Heart right ventricle (tissue), 16 donors: ENCODE measurements around the gene AJM1. TPM values are rescaled to one million over a fixed set of nuclear protein-coding genes. Genes with fewer than 3 reads are reported as not detected.

ENCODE experiments used
- ATAC-seq, 8 donors: fragments of 200-7000 bp; cut with Tn5 transposase; one replicate each; pipeline ENCODE4 v1.9.1; 2020; ENCODE audit warnings: mild to moderate bottlenecking in 8 of 8, moderate library complexity in 8 of 8, moderate number of reproducible peaks in 1 of 8
- DNase-seq, 2 donors: peaks; one replicate each; pipeline ENCODE4 v3.0.0-alpha.2; 2020
- H3K27ac ChIP-seq, 10 donors: fragments of 200-600 bp; sonication (generic) in 2 of 10; one replicate each; pipeline versions ENCODE4 v1.5.0 to v1.8.0; 2020 to 2022; ENCODE audit warnings: mild to moderate bottlenecking in 3 of 10
- H3K27me3 ChIP-seq, 7 donors: fragments of 200-600 bp; one replicate each; pipeline ENCODE4 v1.8.0; 2021 to 2022; ENCODE audit warnings: mild to moderate bottlenecking in 2 of 7
- H3K36me3 ChIP-seq, 9 donors: fragments of 200-600 bp; sonication (generic) in 1 of 9; one replicate each; pipeline versions ENCODE4 v1.5.0 to v1.8.0; 2020 to 2022; ENCODE audit warnings: mild to moderate bottlenecking in 2 of 9
- H3K4me1 ChIP-seq, 9 donors: fragments of 200-600 bp; sonication (generic) in 1 of 9; one replicate each; pipeline versions ENCODE4 v1.5.0 to v1.8.0; 2020 to 2022; ENCODE audit warnings: mild to moderate bottlenecking in 4 of 9
- H3K4me3 ChIP-seq, 10 donors: fragments of 200-600 bp; sonication (generic) in 2 of 10; one replicate each; pipeline versions ENCODE4 v1.5.0 to v1.8.0; 2020 to 2022; ENCODE audit warnings: mild to moderate bottlenecking in 7 of 10, moderate library complexity in 2 of 10
- H3K9me3 ChIP-seq, 11 donors: fragments of 200-600 bp in 10 of 11; sonication (generic) in 2 of 11; one replicate each; pipeline versions ENCODE4 v1.5.0 to v1.8.0; 2013 to 2022; ENCODE audit warnings: mild to moderate bottlenecking in 2 of 11, control low read depth in 1 of 11, moderate library complexity in 1 of 11
- CTCF ChIP-seq, 9 donors: fragments of 200-600 bp; sonication (generic) in 2 of 9; IDR thresholded peaks; one replicate each; pipeline versions ENCODE4 v1.5.0 to v1.8.0; 2021 to 2022; ENCODE audit warnings: antibody characterized with exemption in 9 of 9, mild to moderate bottlenecking in 5 of 9, moderate library complexity in 1 of 9
- WGBS, 2 donors: extraction: QIAGEN DNeasy Blood & Tissue Kit; methylation state at CpG; one replicate each; pipeline ENCODE4 v1.1.7; 2013; ENCODE audit warnings: inconsistent platforms in 1 of 2; 5-methylcytosine and 5-hydroxymethylcytosine counted together
- intact Hi-C, 10 donors: fragments of 100-400 bp; cut with DNase I; formaldehyde crosslinking; loops; one replicate each; pipeline versions ENCODE4 v1.11.1 to v1.14.2; 2022
- polyA plus RNA-seq, 2 donors: library from polyadenylated mRNA; stranded (reverse); fragments of 200-250 nt; gene quantifications; one replicate each; pipeline ENCODE4 v1.2.3, GENCODE V29; 2013
- total RNA-seq, 10 donors: library from RNA; stranded (reverse); fragmentation: NEBNext Ultra II Directional in 3 of 10; extraction: Animal tissue kit (Norgen Biotek cat#: 25700) in 3 of 10; gene quantifications; one replicate each; pipeline versions ENCODE4 v1.2.1 to v1.2.4, GENCODE V29; 2021 to 2023
- donor health status: Arrhythmogenic right ventricular cardiomyopathy.
- donor health status: ischemic (EF 13 %, LVEDD 7.1; RV severe dilation, severe dysfunction).
- donor health status: healthy with polysubstance abuse.
- donor health status: DM: no; HTN: yes; CAD: no.
- donor health status: DM: no; HTN: no; CAD: no.
- donor health status: ischemic (EF 25% LVEDD 6.9; RV normal size, moderate dysfunction).
- donor health status: ischemic (EF 25% LVEDD 5.7; RV mildly dilated, moderate dysfunction).
- donor health status: healthy.
- donor health status: DM: yes; HTN: yes; CAD: no.
- donor health status: Ischemic cardiomyopathy.
- donor health status: ischemic (EF 35%, LVEDD 5.7; RV mildly dilated, moderate dysfunction).
- donor health status: nonischemic (EF 11% LVEDD 7.7; RV severe dilation, severe dysfunction).
- donor health status: DM: yes; HTN: yes; CAD: no.
- donor health status: PGD.
- donor health status: ischemic (EF 29% LVEDD 5.4; RV normal size, mild dysfunction).
- donor health status: nonischemic (EF 23%, LVEDD 6.1; RV moderate dilation, normal function).

AJM1 gene
- total and polyA plus RNA-seq, 12 donors, result 3.4 to 8.3 (median 5.9) TPM

GRCh38 chr9:136827794-136828473, 14.3 kb upstream of the AJM1 start:
- H3K27me3 ChIP-seq, result no peaks in the 10 kb centered on the region
- H3K4me1 ChIP-seq, result no peaks in the 10 kb centered on the region
- WGBS, 2 donors, result 93% methylated on average over 14 of the region's 14 CpGs
- no peak for TF ChIP-seq CTCF (IDR thresholded peaks at IDR 0.05)
- H3K36me3 ChIP-seq, result peaks cover 0 to 97% (median 45%) of the 10 kb centered on the region in 9 donors
- intact Hi-C loops, result no loop called here
- DNase-seq (no peak), ATAC-seq (no peak)
- no peak overlapping the region for H3K4me3 ChIP-seq
- H3K27ac ChIP-seq, result no peak overlapping the region
- H3K9me3 ChIP-seq, result no peaks in the 10 kb centered on the region

- intact Hi-C loops, result no loop called here
- Histone ChIP-seq H3K4me1 (no peaks in the 10 kb centered on the region), H3K9me3 (no peaks in the 10 kb centered on the region), H3K27me3 (no peaks in the 10 kb centered on the region), H3K36me3 (peaks cover 0 to 93% (median 45%) of the 10 kb centered on the region in 9 donors), H3K27ac (no peak overlapping the region), H3K4me3 (no peak overlapping the region)
- DNase-seq (no peak), ATAC-seq (no peak)
- TF ChIP-seq CTCF (IDR thresholded peaks at IDR 0.05), result no peak
- WGBS, 2 donors, result 94 to 96% methylated on average over 31 of the region's 31 CpGs
Measured at GRCh38 chr9:136828474-136829140, 13.7 kb upstream of the AJM1 start.

- intact Hi-C loops, result no loop called here
- H3K36me3 ChIP-seq, result peaks cover 0 to 90% (median 45%) of the 10 kb centered on the region in 9 donors
- no peak overlapping the region for H3K27ac ChIP-seq
- DNase-seq, result no peak
- 91% methylated on average over 14 of the region's 14 CpGs for WGBS, 2 donors
- H3K4me3 ChIP-seq, result no peak overlapping the region
- no peaks in the 10 kb centered on the region for H3K27me3 ChIP-seq
- TF ChIP-seq CTCF (IDR thresholded peaks at IDR 0.05), result no peak
- ATAC-seq, result peak in 1 of 8 donors; percentile 6
- no peaks in the 10 kb centered on the region for H3K4me1 ChIP-seq
- no peaks in the 10 kb centered on the region for H3K9me3 ChIP-seq
Measured at GRCh38 chr9:136829412-136829811, 12.9 kb upstream of the AJM1 start.

GRCh38 chr9:136829981-136830885, 12.0 kb upstream of the AJM1 start:
- Histone ChIP-seq H3K27ac (no peak overlapping the region), H3K4me3 (no peak overlapping the region), H3K4me1 (no peaks in the 10 kb centered on the region), H3K27me3 (no peaks in the 10 kb centered on the region), H3K9me3 (no peaks in the 10 kb centered on the region), H3K36me3 (peaks cover 0 to 86% (median 45%) of the 10 kb centered on the region in 9 donors)
- TF ChIP-seq CTCF (IDR thresholded peaks at IDR 0.05), result no peak
- DNase-seq (peak in 1 of 2 donors; percentile 5), ATAC-seq (peak in 5 of 8 donors; percentile 2 to 47 (median 28))
- intact Hi-C loops, result no loop called here
- WGBS, 2 donors, result 87 to 90% methylated on average over 41 of the region's 41 CpGs
